ENCODE results near the gene EXD3.

DNA sequence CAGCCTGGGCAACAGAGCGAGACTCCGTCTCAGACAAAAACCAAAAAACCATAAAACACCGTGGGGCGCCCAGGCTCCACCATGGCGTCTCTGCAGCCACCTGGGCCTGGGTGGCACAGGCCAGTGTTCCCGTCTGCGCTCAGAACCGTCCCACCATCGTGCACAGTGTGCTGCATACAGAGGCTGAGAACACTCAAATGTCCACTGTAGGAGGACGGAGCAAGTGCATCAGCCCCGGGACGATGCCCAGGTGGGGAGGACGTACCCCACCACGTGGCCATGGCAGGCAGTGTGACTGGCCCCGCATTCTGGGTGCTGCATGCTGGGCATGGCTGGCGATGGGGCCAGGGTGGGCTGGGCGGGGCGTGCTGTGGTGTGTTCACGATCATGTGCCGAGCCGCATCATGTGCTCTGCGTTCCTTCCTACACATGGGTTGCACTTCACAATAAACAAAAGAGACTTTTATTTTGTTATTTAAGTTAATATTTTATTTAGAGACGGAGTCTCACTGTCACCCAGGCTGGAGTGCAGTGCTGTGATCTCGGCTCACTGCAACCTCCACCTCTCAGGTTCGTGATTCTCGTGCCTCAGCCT lies 37.8 kb downstream of the EXD3 start:
- TF ChIP-seq, protein P1, sequence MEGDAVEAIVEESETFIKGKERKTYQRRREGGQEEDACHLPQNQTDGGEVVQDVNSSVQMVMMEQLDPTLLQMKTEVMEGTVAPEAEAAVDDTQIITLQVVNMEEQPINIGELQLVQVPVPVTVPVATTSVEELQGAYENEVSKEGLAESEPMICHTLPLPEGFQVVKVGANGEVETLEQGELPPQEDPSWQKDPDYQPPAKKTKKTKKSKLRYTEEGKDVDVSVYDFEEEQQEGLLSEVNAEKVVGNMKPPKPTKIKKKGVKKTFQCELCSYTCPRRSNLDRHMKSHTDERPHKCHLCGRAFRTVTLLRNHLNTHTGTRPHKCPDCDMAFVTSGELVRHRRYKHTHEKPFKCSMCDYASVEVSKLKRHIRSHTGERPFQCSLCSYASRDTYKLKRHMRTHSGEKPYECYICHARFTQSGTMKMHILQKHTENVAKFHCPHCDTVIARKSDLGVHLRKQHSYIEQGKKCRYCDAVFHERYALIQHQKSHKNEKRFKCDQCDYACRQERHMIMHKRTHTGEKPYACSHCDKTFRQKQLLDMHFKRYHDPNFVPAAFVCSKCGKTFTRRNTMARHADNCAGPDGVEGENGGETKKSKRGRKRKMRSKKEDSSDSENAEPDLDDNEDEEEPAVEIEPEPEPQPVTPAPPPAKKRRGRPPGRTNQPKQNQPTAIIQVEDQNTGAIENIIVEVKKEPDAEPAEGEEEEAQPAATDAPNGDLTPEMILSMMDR (IDR thresholded peaks at IDR 0.05) = no peak
- TF ChIP-seq POLR2A (IDR thresholded peaks at IDR 0.05) (no peak), EP300 (IDR thresholded peaks at IDR 0.05) (no peak)

Data from sigmoid colon (tissue), 4 donors.